ENCODE data around the gene AKT2.
"Not testable (repeated sequence)": the region's sequence is repeated elsewhere in the genome, so short reads cannot be mapped to it uniquely, and the experiment has no call there.

Gene AKT2

GRCh38 chr19:40284501-40285352 lies at the start of gene AKT2:
AKT2 (minus strand) TSS chr19:40285345; CDS start chr19:40265267, 20,078 bp downstream.
- no peak for DNase-seq (ENCODE audit: low spot score)

GRCh38 chr19:40333083-40333482 lies 47.9 kb upstream of the AKT2 start:
- DNase-seq (ENCODE audit: low spot score), result not testable (repeated sequence)

- DNase-seq (ENCODE audit: low spot score), result no peak
Observed at GRCh38 chr19:40332669-40333068, 47.5 kb upstream of the AKT2 start.

- DNase-seq (ENCODE audit: low spot score), result no peak
Observed at GRCh38 chr19:40331052-40331451, 45.9 kb upstream of the AKT2 start.

GRCh38 chr19:40326201-40326600 lies 41.1 kb upstream of the AKT2 start:
- DNase-seq (ENCODE audit: low spot score), result no peak

GRCh38 chr19:40323705-40324104 lies 38.6 kb upstream of the AKT2 start:
- no peak for DNase-seq (ENCODE audit: low spot score)

- no peak for DNase-seq (ENCODE audit: low spot score)
Observed at GRCh38 chr19:40322951-40323615, 37.9 kb upstream of the AKT2 start.

GRCh38 chr19:40322271-40322610 lies 37.1 kb upstream of the AKT2 start:
- no peak for DNase-seq (ENCODE audit: low spot score)

- no peak for DNase-seq (ENCODE audit: low spot score)
Observed at GRCh38 chr19:40321566-40322270, 36.6 kb upstream of the AKT2 start.

GRCh38 chr19:40321076-40321475 lies 35.9 kb upstream of the AKT2 start:
- DNase-seq (ENCODE audit: low spot score), result no peak

GRCh38 chr19:40320558-40320935 lies 35.4 kb upstream of the AKT2 start:
- DNase-seq (ENCODE audit: low spot score), result no peak

GRCh38 chr19:40317338-40317737 lies 32.2 kb upstream of the AKT2 start:
- no peak for DNase-seq (ENCODE audit: low spot score)

- no peak for DNase-seq (ENCODE audit: low spot score)
Observed at GRCh38 chr19:40315812-40316470, 30.8 kb upstream of the AKT2 start.

- no peak for DNase-seq (ENCODE audit: low spot score)
Observed at GRCh38 chr19:40314656-40315055, 29.5 kb upstream of the AKT2 start.

- no peak for DNase-seq (ENCODE audit: low spot score)
Observed at GRCh38 chr19:40313229-40313983, 28.3 kb upstream of the AKT2 start.

- no peak for DNase-seq (ENCODE audit: low spot score)
Observed at GRCh38 chr19:40312533-40312932, 27.4 kb upstream of the AKT2 start.

- no peak for DNase-seq (ENCODE audit: low spot score)
Observed at GRCh38 chr19:40309666-40310065, 24.5 kb upstream of the AKT2 start.

- peak; percentile 85 for DNase-seq (ENCODE audit: low spot score)
Observed at GRCh38 chr19:40305403-40305802, 20.3 kb upstream of the AKT2 start.

- no peak for DNase-seq (ENCODE audit: low spot score)
Observed at GRCh38 chr19:40304306-40304705, 19.2 kb upstream of the AKT2 start.

- no peak for DNase-seq (ENCODE audit: low spot score)
Observed at GRCh38 chr19:40303765-40304164, 18.6 kb upstream of the AKT2 start.

- DNase-seq (ENCODE audit: low spot score), result no peak
Observed at GRCh38 chr19:40302224-40303011, 17.3 kb upstream of the AKT2 start.
